GM18909 (cell line): ENCODE data around the gene VEZT.

Experiments
- ATAC-seq: cut with Tn5 transposase; IDR thresholded peaks from one replicate; pipeline ENCODE4 v1.9.1; 2021; ENCODE audit warnings: mild to moderate bottlenecking; ENCODE audit not compliant: unreplicated experiment, poor library complexity

VEZT gene

GRCh38 chr12:95197636-95198035, 20.0 kb upstream of the VEZT start:
- no peak for ATAC-seq

GRCh38 chr12:95198914-95199313, 18.7 kb upstream of the VEZT start:
- ATAC-seq: peak; percentile 72

DNA sequence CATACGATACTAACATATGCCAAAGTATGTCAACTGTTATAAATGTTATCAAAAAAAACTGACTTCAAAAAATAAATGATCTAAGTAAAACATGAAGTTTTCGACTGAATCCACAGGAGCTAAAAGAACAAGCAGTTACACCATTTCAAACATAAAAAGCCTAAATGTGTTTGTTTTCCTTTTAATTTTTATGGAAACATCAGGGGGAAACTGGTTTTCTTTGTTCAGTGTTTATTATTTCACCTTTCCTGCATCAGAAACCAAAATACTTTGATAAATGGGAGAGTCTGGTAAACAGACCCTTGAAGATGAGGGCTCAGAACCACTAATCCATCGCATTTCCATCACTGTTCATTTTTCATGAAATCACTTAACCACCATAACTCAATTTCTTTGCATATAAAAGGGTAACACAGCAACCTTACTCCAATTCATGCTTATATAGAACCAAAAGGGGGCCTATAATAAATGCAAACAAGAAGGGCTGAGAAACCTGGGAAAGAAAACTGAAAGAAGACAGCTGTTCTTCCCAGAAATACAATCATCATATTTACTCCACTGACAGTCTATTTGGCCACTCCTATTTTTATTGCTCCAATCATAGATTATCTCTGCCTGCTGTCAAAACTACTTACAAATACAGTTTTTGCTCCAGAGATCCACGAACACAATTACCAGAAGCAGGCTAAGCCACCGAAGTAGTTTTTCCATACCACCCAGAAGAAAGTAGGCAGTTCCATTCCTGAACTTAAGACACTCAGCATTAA, 17.3 kb upstream of the VEZT start:
- ATAC-seq: no peak

DNA sequence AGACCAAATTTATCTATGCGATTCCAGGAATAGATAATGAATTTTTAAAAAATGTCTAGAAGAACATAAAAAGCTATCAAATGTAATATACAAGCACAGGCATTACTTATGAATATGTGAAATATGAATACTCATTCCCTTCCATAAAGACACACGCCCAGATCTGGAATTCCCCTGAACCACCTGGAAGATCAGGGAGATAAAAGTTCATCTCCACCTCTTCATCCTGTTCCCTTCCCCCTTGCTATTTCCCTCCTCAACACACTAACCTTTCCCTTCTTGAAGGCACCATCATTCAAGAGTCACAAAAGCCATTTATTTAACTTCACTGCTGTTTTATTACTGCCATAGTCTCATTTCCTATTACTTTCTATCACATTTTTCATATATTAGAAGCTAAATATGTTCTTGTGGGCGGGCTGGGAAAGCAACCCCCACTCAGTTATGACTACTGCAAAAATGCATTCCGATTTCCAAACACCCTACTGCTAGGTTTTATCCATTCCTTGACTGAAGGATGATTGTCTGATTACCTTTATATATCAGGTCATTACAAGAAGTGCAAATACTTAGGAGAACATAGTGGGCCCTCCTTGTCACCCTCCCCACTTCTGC, 16.4 kb upstream of the VEZT start:
- ATAC-seq: no peak

DNA sequence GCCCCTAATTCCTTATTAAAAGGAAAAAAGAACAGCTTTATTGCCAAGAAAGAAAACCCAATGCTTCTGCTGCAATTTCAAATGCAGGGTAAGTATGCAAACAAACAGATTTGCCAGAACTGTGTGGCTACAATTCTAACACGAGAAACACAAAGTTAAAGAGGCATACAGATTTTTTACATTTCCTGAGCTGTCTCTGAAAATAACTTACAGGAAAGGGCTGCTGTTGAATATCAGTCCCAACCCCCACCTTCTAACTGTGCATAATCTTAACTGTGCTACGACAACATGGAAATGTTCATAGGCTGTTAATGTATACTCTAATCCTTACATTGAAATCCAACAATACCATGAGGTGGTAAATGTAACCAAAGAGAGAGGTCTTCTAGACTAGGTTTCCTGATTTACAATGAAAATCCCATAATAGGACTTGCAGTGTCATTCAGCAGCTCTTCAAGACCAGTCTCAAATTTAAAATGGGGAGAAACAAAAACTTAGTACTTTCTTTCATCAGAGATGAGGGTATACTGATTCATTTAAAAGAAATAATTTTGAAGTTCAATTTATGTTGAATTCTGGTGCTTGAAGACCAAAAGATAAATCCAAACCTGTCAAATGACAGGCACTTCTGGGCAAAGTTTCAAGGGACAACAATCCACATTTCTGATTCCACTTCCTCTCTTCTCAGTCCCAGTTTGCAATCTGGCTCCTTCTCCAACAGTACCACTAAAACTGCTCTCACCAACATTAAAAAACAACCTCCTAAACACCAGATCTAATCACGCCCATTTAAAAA, 14.7 kb upstream of the VEZT start:
- ATAC-seq: no peak

DNA sequence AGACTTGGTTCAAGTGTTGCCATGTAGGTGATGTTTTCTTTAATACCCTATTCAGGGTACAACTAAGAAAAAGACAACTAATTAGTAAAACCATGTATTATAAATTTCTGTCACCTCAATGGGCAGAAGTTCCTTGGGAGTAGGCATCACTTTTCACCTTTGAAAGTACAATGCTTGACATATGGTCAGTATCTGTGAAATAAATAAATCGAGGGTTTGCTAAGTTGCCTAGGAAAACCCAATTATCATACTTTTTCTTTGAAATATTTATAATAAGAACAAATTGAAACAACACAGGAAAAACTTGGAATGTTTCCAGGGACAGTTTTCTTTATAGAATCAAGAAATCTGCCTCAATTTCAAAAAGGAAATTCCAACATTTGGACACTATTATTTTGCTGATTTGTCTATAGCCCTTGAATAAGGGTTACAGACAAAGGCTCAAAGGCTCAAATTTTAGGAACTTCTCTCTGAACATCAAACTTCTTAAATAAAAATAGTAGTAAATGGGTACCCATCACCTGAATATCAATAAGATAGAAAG, 14.0 kb upstream of the VEZT start:
- no peak for ATAC-seq

- no peak for ATAC-seq
Measured at GRCh38 chr12:95204141-95204866, 13.3 kb upstream of the VEZT start.

- no peak for ATAC-seq
Measured at GRCh38 chr12:95205016-95205624, 12.5 kb upstream of the VEZT start.

DNA sequence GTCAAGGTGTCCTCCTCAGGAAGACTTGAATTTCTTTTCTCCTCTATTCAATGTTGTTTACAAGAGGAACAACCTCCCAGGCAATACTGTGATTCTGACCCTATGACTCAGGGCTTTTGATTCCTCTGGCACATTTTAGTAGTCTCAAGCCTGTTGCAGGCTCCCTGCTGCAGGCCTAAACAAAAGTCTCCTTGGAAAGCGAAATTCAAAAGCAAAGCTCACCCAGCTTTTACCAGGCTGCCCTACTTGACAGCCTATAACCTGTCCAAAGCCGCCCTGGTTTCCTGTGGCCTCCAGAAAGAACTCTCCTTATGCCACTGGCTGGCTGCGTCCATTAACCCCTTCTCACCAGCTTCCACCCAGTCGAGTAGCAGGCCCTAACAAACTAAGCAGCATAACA, 11.9 kb upstream of the VEZT start:
- no peak for ATAC-seq

DNA sequence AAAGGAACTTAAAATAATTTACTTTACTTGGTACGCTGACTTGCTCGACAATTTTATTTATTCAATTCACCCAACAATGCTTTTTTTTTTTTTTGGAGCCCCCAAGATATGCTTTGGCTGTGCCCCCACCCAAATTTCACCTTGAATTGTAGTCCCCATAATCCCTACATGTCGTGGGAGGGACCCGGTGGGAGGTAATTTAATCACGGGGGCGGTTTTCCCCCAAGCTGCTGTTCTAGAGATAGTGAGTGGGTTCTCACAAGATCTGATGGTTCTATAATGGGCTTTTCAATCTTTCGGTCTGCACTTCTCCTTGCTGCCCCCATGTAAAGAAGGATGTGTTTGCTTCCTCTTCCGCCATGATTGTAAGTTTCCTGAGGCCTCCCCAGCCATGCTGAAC, 10.7 kb upstream of the VEZT start:
- no peak for ATAC-seq

DNA sequence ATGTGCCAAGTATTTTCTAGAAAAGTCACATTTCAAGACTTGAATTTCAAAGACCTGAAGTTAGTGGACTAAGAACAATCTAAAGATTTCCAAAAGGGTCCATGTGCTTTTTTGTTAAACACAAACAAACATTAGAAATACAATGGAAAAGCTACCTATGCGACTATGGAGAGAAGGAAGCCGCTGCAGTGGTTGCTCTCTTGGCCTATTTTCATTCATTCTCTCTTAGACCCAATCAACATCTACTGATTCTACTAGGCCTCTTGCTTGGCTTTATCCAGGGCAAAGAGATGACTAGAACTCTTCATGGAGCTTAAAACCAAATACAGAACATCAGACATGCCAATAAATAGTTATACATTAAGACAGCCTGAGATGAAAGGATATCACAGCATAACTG, 10.2 kb upstream of the VEZT start:
- no peak for ATAC-seq

DNA sequence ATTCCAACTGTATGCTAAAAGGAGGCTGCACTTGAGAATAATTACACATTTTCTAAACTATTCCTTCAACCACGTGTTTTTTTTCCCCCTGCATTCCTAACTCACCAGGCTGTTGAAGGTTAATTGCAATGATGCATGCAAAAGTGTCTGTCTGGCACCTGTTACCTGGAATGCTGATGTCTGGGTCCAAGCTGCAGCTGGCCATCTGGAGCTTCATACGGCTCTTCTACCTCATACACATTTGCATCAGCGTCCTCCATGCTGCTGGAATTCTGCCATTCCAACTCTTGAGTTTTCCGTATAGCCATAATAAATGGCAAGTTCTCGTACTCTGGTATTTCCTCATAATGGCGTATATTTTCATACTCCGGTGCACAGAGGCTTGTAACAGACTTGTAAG, 8.9 kb upstream of the VEZT start:
- ATAC-seq: no peak

DNA sequence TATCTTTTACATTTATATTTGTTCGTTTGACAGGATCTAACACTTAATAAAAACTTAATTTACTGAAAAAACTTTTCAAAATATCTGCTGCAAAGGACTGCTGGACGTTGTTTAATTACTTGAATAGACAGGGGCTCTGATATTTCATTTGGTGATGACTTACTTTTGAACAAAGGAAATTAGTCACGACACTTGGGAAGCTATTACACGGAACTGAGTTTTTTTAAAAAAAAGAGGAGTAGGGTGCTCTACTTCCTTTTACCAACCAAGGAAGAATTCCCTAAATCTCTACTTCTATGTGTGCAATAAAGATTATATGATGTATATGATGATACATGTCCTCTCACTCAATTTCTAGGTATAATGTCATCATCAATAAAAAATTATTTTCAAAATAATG, 5.0 kb upstream of the VEZT start:
- ATAC-seq: no peak

- ATAC-seq: no peak
Measured at GRCh38 chr12:95213119-95213518, 4.5 kb upstream of the VEZT start.

DNA sequence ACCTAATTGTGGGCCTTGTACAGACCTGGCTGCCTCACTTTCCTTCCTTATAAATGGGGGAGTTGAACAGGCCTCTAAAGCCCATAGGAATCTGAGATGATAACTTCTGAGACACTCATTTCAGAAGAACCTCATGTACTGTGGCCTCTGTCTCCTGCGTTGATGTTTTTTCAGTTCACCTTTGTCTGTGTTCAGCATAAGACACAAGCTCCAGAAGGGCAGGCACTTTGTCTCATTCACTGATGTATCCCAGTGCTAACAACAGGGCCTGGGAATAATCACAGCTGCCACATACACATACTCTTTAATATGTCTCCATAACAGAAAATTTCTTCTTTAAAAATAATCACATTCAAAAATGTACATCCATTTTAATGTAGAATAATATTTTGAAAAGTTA, 3.7 kb upstream of the VEZT start:
- ATAC-seq: no peak

DNA sequence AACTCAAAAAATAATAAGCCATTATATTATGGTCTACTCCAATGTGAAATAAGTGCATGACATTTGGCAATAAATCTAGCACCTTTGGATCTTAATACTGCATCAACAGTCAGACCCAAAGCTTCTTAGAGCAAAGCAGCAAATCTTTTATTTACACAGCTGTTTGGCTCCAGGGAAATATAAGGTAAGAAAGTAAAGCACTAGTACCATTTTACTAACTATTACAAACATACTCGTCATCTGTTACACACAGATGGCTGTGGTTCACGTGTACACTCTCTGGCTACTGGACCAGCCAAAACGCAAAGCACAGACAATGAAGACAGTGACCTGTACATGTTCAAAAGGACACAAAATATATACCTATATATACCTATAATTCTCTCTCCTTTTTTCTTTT, 3.1 kb upstream of the VEZT start:
- no peak for ATAC-seq

DNA sequence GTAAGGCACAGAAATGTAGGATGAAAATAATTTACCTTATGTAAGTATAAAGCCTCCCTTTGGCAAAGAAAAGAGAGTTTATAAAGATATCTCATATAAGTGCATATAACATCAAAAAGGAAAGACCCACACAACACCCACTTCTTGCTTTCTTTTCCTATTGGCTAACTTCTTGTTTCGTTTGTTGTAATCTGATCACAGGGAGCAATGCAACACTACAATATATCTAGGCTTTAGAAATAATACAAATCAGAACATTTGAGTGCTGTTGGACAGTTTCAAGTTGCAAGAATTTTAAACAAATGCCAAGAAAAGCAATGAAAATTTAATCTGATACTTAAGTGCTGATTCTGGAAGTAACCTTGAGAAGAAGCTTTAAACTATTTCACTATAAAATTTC, 1.7 kb upstream of the VEZT start:
- no peak for ATAC-seq

DNA sequence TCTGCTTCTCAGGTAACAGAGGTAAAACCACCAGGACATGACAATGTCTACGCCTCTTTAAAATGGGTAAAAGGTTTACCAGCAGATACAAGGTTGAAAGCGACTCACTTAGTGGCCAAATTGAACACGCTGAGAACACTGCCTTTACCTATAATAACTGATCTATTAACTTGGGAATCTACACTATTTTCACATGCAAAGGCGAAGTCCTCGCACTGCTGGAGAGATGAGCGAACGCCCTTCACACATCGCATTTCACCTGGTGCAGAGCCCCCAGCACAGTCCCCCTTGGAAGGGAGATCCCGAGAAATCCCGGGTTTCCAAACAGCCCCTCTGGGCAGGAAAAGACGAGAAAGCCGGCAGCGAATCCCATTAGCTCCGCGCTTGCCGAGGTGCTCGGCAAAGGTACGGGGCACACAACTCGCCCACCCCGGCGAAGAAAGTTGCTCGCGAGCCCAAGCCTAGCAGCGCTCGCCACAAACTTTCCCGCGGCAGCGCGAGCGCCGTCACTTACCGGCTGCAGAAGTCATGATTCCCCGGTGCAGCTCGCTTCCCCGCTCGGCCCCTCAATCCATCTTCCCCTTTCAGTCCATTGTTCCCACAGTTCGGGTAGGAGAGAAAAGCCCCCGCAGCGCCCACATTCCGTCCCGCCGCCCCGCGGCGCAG, 763 bp upstream of the VEZT start:
- peak; percentile 23 for ATAC-seq
